HG02678 (cell line): ENCODE measurements around the gene TMEM163.
"Not testable (repeated sequence)": the region's sequence is repeated elsewhere in the genome, so short reads cannot be mapped to it uniquely, and the experiment has no call there.

Source experiments
- ATAC-seq: cut with Tn5 transposase; IDR thresholded peaks from one replicate; pipeline ENCODE4 v1.9.1; 2021; ENCODE audit warnings: mild to moderate bottlenecking, moderate library complexity; ENCODE audit not compliant: unreplicated experiment

Gene TMEM163

GRCh38 chr2:134539981-134540380, 178.8 kb downstream of the TMEM163 start:
- ATAC-seq = no peak

- ATAC-seq = no peak
Observed at GRCh38 chr2:134537702-134538101, 181.1 kb downstream of the TMEM163 start.

GRCh38 chr2:134537121-134537520, 181.7 kb downstream of the TMEM163 start:
- ATAC-seq = no peak

- ATAC-seq = no peak
Observed at GRCh38 chr2:134536296-134536695, 182.5 kb downstream of the TMEM163 start.

- no peak for ATAC-seq
Observed at GRCh38 chr2:134532537-134532936, 186.3 kb downstream of the TMEM163 start.

- no peak for ATAC-seq
Observed at GRCh38 chr2:134527381-134527780, 191.4 kb downstream of the TMEM163 start.

- no peak for ATAC-seq
Observed at GRCh38 chr2:134522496-134523455, 196.0 kb downstream of the TMEM163 start.

- no peak for ATAC-seq
Observed at GRCh38 chr2:134518101-134518500, 200.7 kb downstream of the TMEM163 start.

- no peak for ATAC-seq
Observed at GRCh38 chr2:134515137-134515536, 203.7 kb downstream of the TMEM163 start.

GRCh38 chr2:134513465-134513804, 205.4 kb downstream of the TMEM163 start:
- no peak for ATAC-seq

GRCh38 chr2:134512734-134513464, 205.9 kb downstream of the TMEM163 start:
- no peak for ATAC-seq

GRCh38 chr2:134508391-134508790, 210.4 kb downstream of the TMEM163 start:
- no peak for ATAC-seq

GRCh38 chr2:134507697-134508096, 211.1 kb downstream of the TMEM163 start:
- no peak for ATAC-seq

GRCh38 chr2:134507159-134507558, 211.6 kb downstream of the TMEM163 start:
- not testable (repeated sequence) for ATAC-seq

- no peak for ATAC-seq
Observed at GRCh38 chr2:134505446-134505845, 213.4 kb downstream of the TMEM163 start.

GRCh38 chr2:134504586-134505336, 214.0 kb downstream of the TMEM163 start:
- no peak for ATAC-seq

- ATAC-seq = no peak
Observed at GRCh38 chr2:134502104-134502503, 216.7 kb downstream of the TMEM163 start.

- ATAC-seq = no peak
Observed at GRCh38 chr2:134501476-134502091, 217.2 kb downstream of the TMEM163 start.

- no peak for ATAC-seq
Observed at GRCh38 chr2:134500211-134500935, 218.4 kb downstream of the TMEM163 start.

GRCh38 chr2:134499307-134499926, 219.4 kb downstream of the TMEM163 start:
- ATAC-seq = no peak
